Liver (tissue), 3 donors: ENCODE results near the gene ROBO4.

ENCODE experiments used
- EGR1 ChIP-seq, 2 donors: IDR thresholded peaks; 2 replicates each; pipeline ENCODE4 v1.6.1; 2016 to 2018; ENCODE audit warnings: antibody characterized with exemption in 2 of 2, low read depth in 2 of 2
- TAF1 ChIP-seq: conservative IDR thresholded peaks from 2 replicates; pipeline ENCODE4 v1.6.1; 2016; ENCODE audit warnings: antibody characterized with exemption, mild to moderate bottlenecking
- YY1 ChIP-seq: IDR thresholded peaks from 2 replicates; pipeline ENCODE4 v1.6.1; 2016; ENCODE audit warnings: antibody characterized with exemption, mild to moderate bottlenecking
- TF ChIP-seq, protein P1 (sequence below): IDR thresholded peaks from 2 replicates; pipeline ENCODE4 v1.6.1; 2016; ENCODE audit warnings: antibody characterized with exemption
- TF ChIP-seq, protein P2 (sequence below): fragments of 150-350 bp; IDR thresholded peaks from 2 replicates; pipeline ENCODE4 v1.5.1; 2017; ENCODE audit warnings: improper control_type of control experiment, low read depth, low read length; ENCODE audit not compliant: missing input control
- donor health status: healthy.
- donor health status: healthy.

DNA sequence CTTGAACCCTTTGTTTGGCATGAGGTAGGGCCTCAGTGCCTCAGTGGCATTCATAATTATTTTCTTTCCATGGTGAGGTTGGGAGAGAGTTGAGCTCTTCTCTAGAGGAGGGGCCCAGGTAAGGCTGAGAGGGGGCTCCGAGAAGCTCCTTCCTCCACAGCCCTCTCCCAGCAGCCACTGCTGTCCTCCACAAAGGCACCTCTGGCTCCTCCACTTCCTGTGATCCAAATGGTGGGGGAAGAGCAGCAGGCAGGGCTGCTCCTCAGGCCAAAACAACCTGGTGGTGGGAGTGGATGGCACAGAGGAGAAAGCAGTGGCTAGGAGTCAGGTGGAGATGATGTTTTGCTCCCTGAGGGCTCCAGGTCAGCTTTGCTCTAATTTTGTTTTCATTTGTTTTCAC, 13.3 kb downstream of the ROBO4 start:
- TF ChIP-seq, protein P1, sequence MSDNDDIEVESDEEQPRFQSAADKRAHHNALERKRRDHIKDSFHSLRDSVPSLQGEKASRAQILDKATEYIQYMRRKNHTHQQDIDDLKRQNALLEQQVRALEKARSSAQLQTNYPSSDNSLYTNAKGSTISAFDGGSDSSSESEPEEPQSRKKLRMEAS, result no peak
- TF ChIP-seq, protein P2, sequence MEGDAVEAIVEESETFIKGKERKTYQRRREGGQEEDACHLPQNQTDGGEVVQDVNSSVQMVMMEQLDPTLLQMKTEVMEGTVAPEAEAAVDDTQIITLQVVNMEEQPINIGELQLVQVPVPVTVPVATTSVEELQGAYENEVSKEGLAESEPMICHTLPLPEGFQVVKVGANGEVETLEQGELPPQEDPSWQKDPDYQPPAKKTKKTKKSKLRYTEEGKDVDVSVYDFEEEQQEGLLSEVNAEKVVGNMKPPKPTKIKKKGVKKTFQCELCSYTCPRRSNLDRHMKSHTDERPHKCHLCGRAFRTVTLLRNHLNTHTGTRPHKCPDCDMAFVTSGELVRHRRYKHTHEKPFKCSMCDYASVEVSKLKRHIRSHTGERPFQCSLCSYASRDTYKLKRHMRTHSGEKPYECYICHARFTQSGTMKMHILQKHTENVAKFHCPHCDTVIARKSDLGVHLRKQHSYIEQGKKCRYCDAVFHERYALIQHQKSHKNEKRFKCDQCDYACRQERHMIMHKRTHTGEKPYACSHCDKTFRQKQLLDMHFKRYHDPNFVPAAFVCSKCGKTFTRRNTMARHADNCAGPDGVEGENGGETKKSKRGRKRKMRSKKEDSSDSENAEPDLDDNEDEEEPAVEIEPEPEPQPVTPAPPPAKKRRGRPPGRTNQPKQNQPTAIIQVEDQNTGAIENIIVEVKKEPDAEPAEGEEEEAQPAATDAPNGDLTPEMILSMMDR, result no peak
- TF ChIP-seq TAF1 (no peak), EGR1 (IDR thresholded peaks at IDR 0.05; ENCODE audit: low read depth in 2 of 2) (no peak), YY1 (no peak)
